ENCODE measurements around the gene GIGYF2.

DNA sequence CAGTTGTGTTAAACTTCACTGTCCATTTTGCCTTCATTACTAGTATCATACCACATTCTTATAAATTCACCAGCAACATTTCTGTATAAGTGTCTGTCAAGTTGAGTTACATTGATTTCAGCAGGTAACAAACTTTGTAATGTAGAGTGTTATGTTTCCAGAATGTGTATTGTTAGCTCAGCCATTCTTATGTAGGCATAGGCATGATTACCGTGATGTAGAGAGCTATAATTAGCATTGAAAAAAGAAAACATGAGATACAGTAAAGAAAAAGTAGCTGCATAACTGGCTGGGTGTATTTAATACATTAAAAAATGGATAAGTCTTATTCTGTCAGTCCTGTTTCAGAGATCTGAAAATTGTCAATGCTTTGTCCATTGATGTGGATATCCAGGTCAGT, 70.7 kb downstream of the GIGYF2 start:
- TF ChIP-seq, protein P1, sequence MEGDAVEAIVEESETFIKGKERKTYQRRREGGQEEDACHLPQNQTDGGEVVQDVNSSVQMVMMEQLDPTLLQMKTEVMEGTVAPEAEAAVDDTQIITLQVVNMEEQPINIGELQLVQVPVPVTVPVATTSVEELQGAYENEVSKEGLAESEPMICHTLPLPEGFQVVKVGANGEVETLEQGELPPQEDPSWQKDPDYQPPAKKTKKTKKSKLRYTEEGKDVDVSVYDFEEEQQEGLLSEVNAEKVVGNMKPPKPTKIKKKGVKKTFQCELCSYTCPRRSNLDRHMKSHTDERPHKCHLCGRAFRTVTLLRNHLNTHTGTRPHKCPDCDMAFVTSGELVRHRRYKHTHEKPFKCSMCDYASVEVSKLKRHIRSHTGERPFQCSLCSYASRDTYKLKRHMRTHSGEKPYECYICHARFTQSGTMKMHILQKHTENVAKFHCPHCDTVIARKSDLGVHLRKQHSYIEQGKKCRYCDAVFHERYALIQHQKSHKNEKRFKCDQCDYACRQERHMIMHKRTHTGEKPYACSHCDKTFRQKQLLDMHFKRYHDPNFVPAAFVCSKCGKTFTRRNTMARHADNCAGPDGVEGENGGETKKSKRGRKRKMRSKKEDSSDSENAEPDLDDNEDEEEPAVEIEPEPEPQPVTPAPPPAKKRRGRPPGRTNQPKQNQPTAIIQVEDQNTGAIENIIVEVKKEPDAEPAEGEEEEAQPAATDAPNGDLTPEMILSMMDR (IDR thresholded peaks at IDR 0.05): no peak
- no peak for TF ChIP-seq POLR2A (IDR thresholded peaks at IDR 0.05)
